ENCODE data around the gene CNKSR2. TPM values are rescaled to one million over a fixed set of nuclear protein-coding genes. Genes with fewer than 3 reads are reported as not detected.

Gene CNKSR2
- total RNA-seq, 1 experiment from 2014 or later = not detected

DNA sequence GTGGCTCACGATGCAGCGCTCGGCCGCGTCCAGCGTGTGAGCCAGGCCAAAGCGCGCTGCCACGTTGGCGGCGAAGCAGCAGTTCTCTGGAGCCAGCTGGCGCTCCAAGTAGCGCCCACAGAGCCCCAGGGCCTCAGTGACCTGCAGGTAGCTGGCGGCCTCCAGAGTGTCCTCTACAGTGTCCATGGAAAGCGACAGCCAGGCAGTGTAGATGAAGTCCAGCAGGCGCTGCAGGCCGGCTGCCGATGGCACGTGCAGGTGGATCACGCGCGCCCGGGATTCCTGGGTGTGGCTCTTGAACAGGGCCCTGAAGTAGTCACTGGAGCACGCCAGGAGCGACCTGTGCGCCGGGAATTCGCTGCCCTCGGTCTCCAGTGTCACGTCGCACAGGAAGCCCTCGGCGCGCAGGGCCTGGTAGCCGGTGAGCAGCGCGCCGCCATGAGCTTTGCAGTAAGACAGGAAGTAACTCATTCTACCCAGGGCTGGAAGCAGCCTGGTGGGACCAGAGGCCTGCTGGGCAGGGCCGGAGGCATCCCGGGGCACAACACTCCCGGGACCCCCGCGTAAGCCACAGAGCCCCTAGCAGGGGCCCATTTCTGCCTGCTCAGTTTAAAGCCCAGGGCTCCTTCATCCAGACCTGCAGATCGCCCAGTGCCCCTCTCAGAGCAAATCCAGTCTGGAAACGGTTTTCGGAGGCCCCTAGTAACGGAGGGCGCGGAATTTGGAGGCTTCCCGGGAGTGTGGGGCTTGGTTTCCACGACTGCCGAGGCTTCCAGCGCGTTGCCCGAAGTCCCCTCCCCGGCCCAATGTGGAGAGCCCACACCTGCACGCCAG lies 283.3 kb downstream of the CNKSR2 start (continued):
- no peak for TF ChIP-seq CTCF (IDR thresholded peaks at IDR 0.05 in 2 of 3, conservative IDR thresholded peaks at IDR 0.05 in 1 of 3; ENCODE audit: borderline replicate concordance in 1 of 3, insufficient read depth in 1 of 3, low read depth in 2 of 3, low read length in 2 of 3)
- no peak for TF ChIP-seq CBX3 (IDR thresholded peaks at IDR 0.05; ENCODE audit: low read depth)
- TF ChIP-seq YY1 (IDR thresholded peaks at IDR 0.05; ENCODE audit: extremely low read depth, insufficient replicate concordance, low read depth, low read length) = no peak
- TF ChIP-seq MAX (IDR thresholded peaks at IDR 0.05) = no peak
- no peak for TF ChIP-seq SP1 (IDR thresholded peaks at IDR 0.05; ENCODE audit: low read depth)
- TF ChIP-seq FOSL1 (IDR thresholded peaks at IDR 0.05; ENCODE audit: low read depth) = no peak
- TF ChIP-seq, protein P1, sequence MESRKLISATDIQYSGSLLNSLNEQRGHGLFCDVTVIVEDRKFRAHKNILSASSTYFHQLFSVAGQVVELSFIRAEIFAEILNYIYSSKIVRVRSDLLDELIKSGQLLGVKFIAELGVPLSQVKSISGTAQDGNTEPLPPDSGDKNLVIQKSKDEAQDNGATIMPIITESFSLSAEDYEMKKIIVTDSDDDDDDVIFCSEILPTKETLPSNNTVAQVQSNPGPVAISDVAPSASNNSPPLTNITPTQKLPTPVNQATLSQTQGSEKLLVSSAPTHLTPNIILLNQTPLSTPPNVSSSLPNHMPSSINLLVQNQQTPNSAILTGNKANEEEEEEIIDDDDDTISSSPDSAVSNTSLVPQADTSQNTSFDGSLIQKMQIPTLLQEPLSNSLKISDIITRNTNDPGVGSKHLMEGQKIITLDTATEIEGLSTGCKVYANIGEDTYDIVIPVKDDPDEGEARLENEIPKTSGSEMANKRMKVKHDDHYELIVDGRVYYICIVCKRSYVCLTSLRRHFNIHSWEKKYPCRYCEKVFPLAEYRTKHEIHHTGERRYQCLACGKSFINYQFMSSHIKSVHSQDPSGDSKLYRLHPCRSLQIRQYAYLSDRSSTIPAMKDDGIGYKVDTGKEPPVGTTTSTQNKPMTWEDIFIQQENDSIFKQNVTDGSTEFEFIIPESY (IDR thresholded peaks at IDR 0.05; ENCODE audit: extremely low read depth, insufficient replicate concordance, low read length) = no peak
- no peak for TF ChIP-seq SIN3A (IDR thresholded peaks at IDR 0.05; ENCODE audit: low read depth)

Data from HCT116 (cell line).